GM12878 (cell line): ENCODE results near the gene ATP6V0A4.

ENCODE experiments used
- EP300 ChIP-seq, 2 experiments: fragments of 150-350 bp in 1 of 2; IDR thresholded peaks; 2 replicates each; pipeline ENCODE4 v1.6.1; 2011 to 2012; ENCODE audit warnings: low read depth in 2 of 2, low read length in 2 of 2, borderline replicate concordance in 1 of 2, improper control_type of control experiment in 1 of 2, inconsistent platforms in 1 of 2; ENCODE audit not compliant: control insufficient read depth in 1 of 2
- EZH2 ChIP-seq: IDR thresholded peaks from 2 replicates; pipeline ENCODE4 v1.6.1; 2012; ENCODE audit warnings: low read depth, mild to moderate bottlenecking, control low read depth, inconsistent platforms, low read length, borderline replicate concordance; ENCODE audit not compliant: control insufficient read depth
- POLR2A ChIP-seq: IDR thresholded peaks from 2 replicates; pipeline ENCODE4 v1.6.1; 2011; ENCODE audit warnings: low read depth, mild to moderate bottlenecking, low read length
- RAD51 ChIP-seq: fragments of 450-650 bp; IDR thresholded peaks from 2 replicates; pipeline ENCODE4 v1.6.1; 2016; ENCODE audit warnings: moderate library complexity, mild to moderate bottlenecking, inconsistent platforms
- ZNF384 ChIP-seq: IDR thresholded peaks from 2 replicates; pipeline ENCODE4 v1.6.1; 2012; ENCODE audit warnings: low read depth, mild to moderate bottlenecking, low read length, improper control_type of control experiment, borderline replicate concordance

- TF ChIP-seq EP300 (IDR thresholded peaks at IDR 0.05; ENCODE audit: borderline replicate concordance in 1 of 2, control insufficient read depth in 1 of 2, low read depth in 2 of 2, low read length in 2 of 2): no peak
- TF ChIP-seq POLR2A: no peak
- no peak for TF ChIP-seq RAD51
- TF ChIP-seq EZH2: no peak
- TF ChIP-seq ZNF384: no peak
Observed at GRCh38 chr7:138835087-138835486, 37.1 kb upstream of the ATP6V0A4 start.
